Karpas-422 (cell line): ENCODE results near the gene CD5L. TPM values are rescaled to one million over a fixed set of nuclear protein-coding genes. Genes with fewer than 3 reads are reported as not detected.

ENCODE experiments used
- DNase-seq: peaks from one replicate; pipeline ENCODE4 v3.0.0-alpha.2; 2015
- H2AFZ ChIP-seq: fragments of 200-600 bp; sonication (generic); 2 replicates; pipeline ENCODE4 v1.6.1; 2014; ENCODE audit warnings: antibody characterized with exemption, low read length, mixed read lengths
- H3K27ac ChIP-seq: fragments of 200-600 bp; sonication (generic); 2 replicates; pipeline ENCODE4 v1.5.1; 2014; ENCODE audit warnings: mild to moderate bottlenecking, low read length, moderate library complexity
- H3K27me3 ChIP-seq: fragments of 200-600 bp; sonication (generic); 2 replicates; pipeline ENCODE4 v1.6.1; 2014; ENCODE audit warnings: low read length, mixed read lengths
- H3K36me3 ChIP-seq: fragments of 200-600 bp; sonication (generic); 2 replicates; pipeline ENCODE4 v1.6.1; 2014; ENCODE audit warnings: low read length, mixed read lengths; ENCODE audit not compliant: insufficient read depth
- H3K4me1 ChIP-seq: fragments of 200-600 bp; sonication (generic); 2 replicates; pipeline ENCODE4 v1.6.1; 2014; ENCODE audit warnings: mild to moderate bottlenecking, low read length, mixed read lengths
- H3K4me2 ChIP-seq: fragments of 200-600 bp; sonication (generic); 2 replicates; pipeline ENCODE4 v1.6.1; 2014; ENCODE audit warnings: low read length, low read depth, mild to moderate bottlenecking; ENCODE audit not compliant: poor library complexity, severe bottlenecking
- H3K4me3 ChIP-seq: fragments of 200-600 bp; sonication (generic); 2 replicates; pipeline ENCODE4 v1.5.1; 2014; ENCODE audit warnings: mild to moderate bottlenecking, antibody characterized with exemption, low read length, mixed read lengths
- H3K79me2 ChIP-seq: fragments of 200-600 bp; sonication (generic); 2 replicates; pipeline ENCODE4 v1.6.1; 2014; ENCODE audit warnings: mild to moderate bottlenecking, low read length, mixed read lengths
- H3K9ac ChIP-seq: fragments of 200-600 bp; sonication (generic); 2 replicates; pipeline ENCODE4 v1.6.0; 2014; ENCODE audit warnings: low read length
- H3K9me2 ChIP-seq: fragments of 200-600 bp; sonication (generic), shearing (Covaris generic); replicated peaks from 2 replicates; pipeline ENCODE4 v1.6.0; 2014; ENCODE audit warnings: mild to moderate bottlenecking, low read length, moderate library complexity; ENCODE audit not compliant: insufficient read depth
- H3K9me3 ChIP-seq: fragments of 300-700, 200-600 bp; sonication (generic); 2 replicates; pipeline ENCODE4 v1.6.1; 2014; ENCODE audit warnings: low read length, mixed read lengths
- H4K20me1 ChIP-seq: fragments of 200-600 bp; sonication (generic); 2 replicates; pipeline ENCODE4 v1.6.1; 2014; ENCODE audit warnings: mild to moderate bottlenecking, antibody characterized with exemption, low read length, low read depth; ENCODE audit not compliant: insufficient read depth
- total RNA-seq: library from RNA; depleted of rRNA; stranded (reverse); fragments of >200 nt; shearing (Covaris generic); gene quantifications from 2 replicates; pipeline ENCODE4 v1.2.3, GENCODE V29; 2014; ENCODE audit warnings: low replicate concordance

The CD5L gene
- total RNA-seq, 1 experiment from 2014 or later: 2.0 TPM

GRCh38 chr1:157830887-157831286 lies 10.7 kb downstream of the CD5L start:
- H2AFZ ChIP-seq: no peak overlapping the region
- no peaks in the 10 kb centered on the region for H3K27me3 ChIP-seq
- H3K9me2 ChIP-seq: no peaks in the 10 kb centered on the region
- H3K36me3 ChIP-seq: no peaks in the 10 kb centered on the region
- peaks cover 21% of the 10 kb centered on the region for H3K4me1 ChIP-seq
- H4K20me1 ChIP-seq: no peaks in the 10 kb centered on the region
- H3K9me3 ChIP-seq: no peaks in the 10 kb centered on the region
- no peak overlapping the region for H3K4me2 ChIP-seq
- no peak overlapping the region for H3K4me3 ChIP-seq
- H3K9ac ChIP-seq: no peak overlapping the region
- no peak for DNase-seq
- no peak overlapping the region for H3K27ac ChIP-seq
- H3K79me2 ChIP-seq: no peaks in the 10 kb centered on the region

- H3K27ac ChIP-seq: peak overlapping the region; percentile 72
- H2AFZ ChIP-seq: no peak overlapping the region
- DNase-seq: no peak
- H3K36me3 ChIP-seq: no peaks in the 10 kb centered on the region
- H3K9me3 ChIP-seq: no peaks in the 10 kb centered on the region
- H3K79me2 ChIP-seq: no peaks in the 10 kb centered on the region
- H3K4me1 ChIP-seq: peaks cover 25% of the 10 kb centered on the region
- H3K4me3 ChIP-seq: no peak overlapping the region
- peak overlapping the region; percentile 63 for H3K4me2 ChIP-seq
- no peaks in the 10 kb centered on the region for H4K20me1 ChIP-seq
- H3K9me2 ChIP-seq: no peaks in the 10 kb centered on the region
- H3K27me3 ChIP-seq: no peaks in the 10 kb centered on the region
- no peak overlapping the region for H3K9ac ChIP-seq
These were observed 11.9 kb downstream of the CD5L start for GRCh38 chr1:157829711-157830110.

- Histone ChIP-seq H3K27ac (peak overlapping the region; percentile 72), H2AFZ (peak overlapping the region; percentile 69), H3K27me3 (no peaks in the 10 kb centered on the region), H4K20me1 (no peaks in the 10 kb centered on the region), H3K9me3 (no peaks in the 10 kb centered on the region), H3K79me2 (no peaks in the 10 kb centered on the region), H3K4me3 (peak overlapping the region; percentile 6; the same call in 1 of the 2 replicates), H3K36me3 (no peaks in the 10 kb centered on the region), H3K4me1 (peaks cover 30% of the 10 kb centered on the region), H3K4me2 (peak overlapping the region; percentile 63), H3K9ac (0 out of 2 replicates have a peak overlapping the region, but pooled peaks have one; percentile 16), H3K9me2 (no peaks in the 10 kb centered on the region)
- DNase-seq: peak; percentile 75
These were observed 12.4 kb downstream of the CD5L start for GRCh38 chr1:157829210-157829609.

- H3K27me3 ChIP-seq: no peaks in the 10 kb centered on the region
- peak overlapping the region; percentile 85 for H3K4me2 ChIP-seq
- peak; percentile 74 for DNase-seq
- no peaks in the 10 kb centered on the region for H3K9me2 ChIP-seq
- peak overlapping the region; percentile 75 for H3K4me3 ChIP-seq
- H3K4me1 ChIP-seq: peaks cover 63% of the 10 kb centered on the region
- H3K9ac ChIP-seq: peak overlapping the region; percentile 85
- peaks cover 11% of the 10 kb centered on the region for H3K9me3 ChIP-seq
- H3K79me2 ChIP-seq: peaks cover 46% of the 10 kb centered on the region
- peaks cover 37% of the 10 kb centered on the region for H3K36me3 ChIP-seq
- no peak overlapping the region for H2AFZ ChIP-seq
- H4K20me1 ChIP-seq: no peaks in the 10 kb centered on the region
- peak overlapping the region; percentile 95 for H3K27ac ChIP-seq
These were observed 21.3 kb downstream of the CD5L start for GRCh38 chr1:157820299-157820698.

- peaks cover 61% of the 10 kb centered on the region for H3K4me1 ChIP-seq
- peak within 1 kb of the TSS; percentile 85 for H3K9ac ChIP-seq
- peaks cover 50% of the 10 kb centered on the region for H3K79me2 ChIP-seq
- H3K4me3 ChIP-seq: peak within 1 kb of the TSS; percentile 75
- peaks cover 41% of the 10 kb centered on the region for H3K36me3 ChIP-seq
- peak within 1 kb of the TSS; percentile 95 for H3K27ac ChIP-seq
- peak; percentile 91 for DNase-seq
- H2AFZ ChIP-seq: no peak within 1 kb of the TSS
- peak within 1 kb of the TSS; percentile 85 for H3K4me2 ChIP-seq
- H3K9me2 ChIP-seq: no peaks in the 10 kb centered on the region
- H4K20me1 ChIP-seq: no peaks in the 10 kb centered on the region
- H3K9me3 ChIP-seq: peaks cover 15% of the 10 kb centered on the region
- H3K27me3 ChIP-seq: no peaks in the 10 kb centered on the region
These were observed 21.7 kb downstream of the CD5L start, which contains the start of gene FCRL1 for GRCh38 chr1:157819896-157820295. Gene FCRL1 (minus strand): TSS chr1:157820120. CDS start chr1:157820037, 83 bp downstream.

- H3K79me2 ChIP-seq: peaks cover 57% of the 10 kb centered on the region
- peaks cover 20% of the 10 kb centered on the region for H3K9me3 ChIP-seq
- H3K36me3 ChIP-seq: peaks cover 47% of the 10 kb centered on the region
- H3K9ac ChIP-seq: peak overlapping the region; percentile 85
- peak overlapping the region; percentile 85 for H3K4me2 ChIP-seq
- peak overlapping the region; percentile 95 for H3K27ac ChIP-seq
- DNase-seq: peak; percentile 71
- no peaks in the 10 kb centered on the region for H4K20me1 ChIP-seq
- H2AFZ ChIP-seq: no peak overlapping the region
- H3K9me2 ChIP-seq: no peaks in the 10 kb centered on the region
- peaks cover 54% of the 10 kb centered on the region for H3K4me1 ChIP-seq
- H3K27me3 ChIP-seq: no peaks in the 10 kb centered on the region
- peak overlapping the region; percentile 75 for H3K4me3 ChIP-seq
These were observed 22.4 kb downstream of the CD5L start for GRCh38 chr1:157819215-157819614.

GRCh38 chr1:157813269-157813668 lies 28.3 kb downstream of the CD5L start:
- no peaks in the 10 kb centered on the region for H3K9me2 ChIP-seq
- peak overlapping the region; percentile 99; the same call in 1 of the 2 replicates for H3K27ac ChIP-seq
- H3K4me3 ChIP-seq: no peak overlapping the region
- no peak overlapping the region for H3K9ac ChIP-seq
- no peak overlapping the region for H2AFZ ChIP-seq
- H3K9me3 ChIP-seq: peaks cover 34% of the 10 kb centered on the region
- no peaks in the 10 kb centered on the region for H4K20me1 ChIP-seq
- no peaks in the 10 kb centered on the region for H3K27me3 ChIP-seq
- peak; percentile 59 for DNase-seq
- H3K79me2 ChIP-seq: peaks cover 95% of the 10 kb centered on the region
- H3K4me1 ChIP-seq: peaks cover 54% of the 10 kb centered on the region
- H3K36me3 ChIP-seq: peaks cover 73% of the 10 kb centered on the region
- no peak overlapping the region for H3K4me2 ChIP-seq

- no peaks in the 10 kb centered on the region for H3K9me3 ChIP-seq
- no peaks in the 10 kb centered on the region for H3K27me3 ChIP-seq
- peak overlapping the region; percentile 99 for H3K27ac ChIP-seq
- DNase-seq: peak; percentile 97
- peak overlapping the region; percentile 78 for H3K4me2 ChIP-seq
- peaks cover 96% of the 10 kb centered on the region for H3K4me1 ChIP-seq
- peak overlapping the region; percentile 59 for H3K4me3 ChIP-seq
- H3K9me2 ChIP-seq: no peaks in the 10 kb centered on the region
- H3K9ac ChIP-seq: peak overlapping the region; percentile 75
- peaks cover 53% of the 10 kb centered on the region for H3K79me2 ChIP-seq
- no peaks in the 10 kb centered on the region for H4K20me1 ChIP-seq
- peaks cover 46% of the 10 kb centered on the region for H3K36me3 ChIP-seq
- no peak overlapping the region for H2AFZ ChIP-seq
These were observed 35.0 kb downstream of the CD5L start for GRCh38 chr1:157806431-157807149.
